K562 (cell line): ENCODE results near the gene PRDM15. TPM values are rescaled to one million over a fixed set of nuclear protein-coding genes. Genes with fewer than 3 reads are reported as not detected.
A peak's percentile ranks its signal among the peaks of the same experiment; 100 is the strongest.

Source experiments
- ASH1L ChIP-seq: fragments of 450-650 bp; IDR thresholded peaks from 2 replicates; pipeline ENCODE4 v1.6.1; 2018; ENCODE audit warnings: borderline replicate concordance, mild to moderate bottlenecking, low read depth; ENCODE audit not compliant: partially characterized antibody
- CBX2 ChIP-seq: fragments of 200-600 bp; sonication (generic); IDR thresholded peaks from one replicate; pipeline ENCODE4 v1.6.1; 2012; ENCODE audit warnings: mild to moderate bottlenecking, low read length, inconsistent platforms; ENCODE audit not compliant: insufficient read depth, poor library complexity, severe bottlenecking
- DMBX1 ChIP-seq: fragments of 250-450 bp; sonication (Bioruptor Pico); IDR thresholded peaks from 2 replicates; pipeline ENCODE4 v1.8.0; 2022; ENCODE audit warnings: inconsistent platforms, mild to moderate bottlenecking, moderate library complexity, borderline replicate concordance
- NR1H2 ChIP-seq: sonication (generic); formaldehyde crosslinking; IDR thresholded peaks from 2 replicates; pipeline ENCODE4 v1.4.0; 2020; ENCODE audit warnings: mild to moderate bottlenecking, missing genetic modification reagents
- NRF1 ChIP-seq, 2 experiments: fragments of 450-650 bp; IDR thresholded peaks in 1 of 2; conservative IDR thresholded peaks in 1 of 2; 2 replicates each; pipeline ENCODE4 v1.6.1; 2014; ENCODE audit warnings: mild to moderate bottlenecking in 2 of 2
- RCOR1 ChIP-seq, 2 experiments: IDR thresholded peaks; 2 replicates each; pipeline ENCODE4 v1.6.1; 2012; ENCODE audit warnings: low read depth in 2 of 2, low read length in 2 of 2, borderline replicate concordance in 1 of 2, improper control_type of control experiment in 1 of 2
- RUNX1 ChIP-seq: sonication (generic); IDR thresholded peaks from 2 replicates; pipeline ENCODE4 v1.6.1; 2016; ENCODE audit warnings: antibody characterized with exemption, low read depth
- SMARCA4 ChIP-seq: fragments of 450-650 bp; IDR thresholded peaks from 2 replicates; pipeline ENCODE4 v1.6.1; 2016
- SREBF1 ChIP-seq: fragments of 150-350 bp; IDR thresholded peaks from 2 replicates; pipeline ENCODE4 v1.6.1; 2014; ENCODE audit warnings: antibody characterized with exemption, low read depth, low read length, borderline replicate concordance
- ZFP30 ChIP-seq: fragments of 250-450 bp; sonication (Bioruptor Pico); IDR thresholded peaks from 2 replicates; pipeline ENCODE4 v1.8.0; 2022; ENCODE audit warnings: moderate library complexity, mild to moderate bottlenecking, inconsistent platforms, borderline replicate concordance
- ZNF699 ChIP-seq: fragments of 250-450 bp; sonication (Bioruptor Pico); IDR thresholded peaks from 2 replicates; pipeline ENCODE4 v1.8.0; 2021; ENCODE audit warnings: mild to moderate bottlenecking, moderate library complexity; ENCODE audit not compliant: insufficient replicate concordance
- polyA plus RNA-seq, 8 experiments: library from polyadenylated mRNA; depleted of rRNA in 4 of 8; stranded (reverse) in 5 of 8; unstranded in 3 of 8; fragments of >200 nt; fragmentation: Nextera tagmentation in 2 of 8; fragmentation: Illumina TruSeq in 1 of 8; extraction: Ambion mirVana in 2 of 8; extraction: Trizol in 1 of 8; gene quantifications; 2 replicates each; pipeline versions ENCODE4 v1.2.1 to v1.2.3, GENCODE V29; 2011 to 2014; ENCODE audit warnings: inconsistent platforms in 1 of 8, missing spikeins in 1 of 8
- total RNA-seq, 7 experiments: library from RNA; depleted of rRNA in 6 of 7; stranded (reverse); fragments of >200 nt in 6 of 7; fragmentation: Illumina TruSeq in 2 of 7; extraction: Trizol in 2 of 7; gene quantifications; 2 replicates each; pipeline versions ENCODE4 v1.2.1 to v1.2.3, GENCODE V29; 2011 to 2021; ENCODE audit warnings: low replicate concordance in 1 of 7
- TF ChIP-seq, protein P1 (sequence below): fragments of 450-650 bp; conservative IDR thresholded peaks from 2 replicates; pipeline ENCODE4 v1.6.1; 2016; ENCODE audit warnings: missing genetic modification characterization, low read depth, mild to moderate bottlenecking, missing compliant biosample characterization, moderate library complexity
- TF ChIP-seq, protein P2 (sequence below): fragments of 450-650 bp; formaldehyde crosslinking; IDR thresholded peaks from 2 replicates; pipeline ENCODE4 v1.4.0; 2020; ENCODE audit warnings: mild to moderate bottlenecking, moderate library complexity

PRDM15 gene
- total and polyA plus RNA-seq, 9 of the 15 experiments (the other 6 are each of a cell fraction or from before 2014, with no cell fraction given), result 0.93 to 9.2 (median 6.2) TPM

DNA sequence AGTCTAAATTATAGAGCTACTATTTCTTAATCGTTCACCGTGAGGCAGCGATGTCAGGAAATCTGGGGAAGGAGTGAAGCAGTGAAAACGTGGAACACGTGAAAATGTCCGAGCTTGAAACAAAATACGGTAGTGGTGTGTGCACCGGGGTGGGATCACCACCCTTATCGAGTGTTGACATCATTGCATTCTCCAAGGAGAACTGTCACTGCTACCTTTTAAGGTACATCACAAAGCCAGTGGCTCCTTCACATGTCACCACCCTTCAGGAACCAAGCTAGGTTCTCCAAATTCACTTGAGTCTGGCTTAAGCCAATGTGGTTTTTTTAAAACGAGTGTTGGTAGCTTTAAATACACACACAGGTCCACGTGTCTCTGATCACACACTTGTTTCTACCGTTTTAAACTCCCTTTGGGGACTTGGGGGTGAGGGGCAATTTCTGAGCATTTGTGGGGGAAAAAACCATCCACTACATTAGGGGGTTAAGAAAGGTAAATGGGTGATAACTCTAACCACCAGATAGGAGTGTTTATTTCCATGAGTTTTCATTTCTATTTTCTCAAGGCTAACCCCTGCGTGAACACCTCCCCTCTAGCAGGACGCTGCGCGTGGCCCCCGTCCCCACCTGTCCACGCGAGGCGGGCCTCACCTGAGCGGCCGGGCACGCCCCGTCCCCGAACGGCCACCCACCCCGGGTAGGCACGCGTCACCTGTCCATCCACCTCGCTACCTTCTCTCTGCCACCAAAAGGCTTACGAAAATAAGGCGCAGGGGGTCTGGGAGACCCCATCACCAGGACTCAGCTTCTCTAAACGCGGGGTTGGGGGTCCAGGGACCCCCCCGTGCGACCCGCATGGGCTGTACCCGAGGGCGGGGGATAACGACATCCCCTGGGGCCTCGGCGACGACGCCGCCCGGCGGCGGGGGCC is 978 bp downstream of the PRDM15 start (continued):
- TF ChIP-seq ZNF699 (no peak), SMARCA4 (peak; percentile 26; the same call in 1 of the 2 replicates), RCOR1 (IDR thresholded peaks at IDR 0.05; ENCODE audit: borderline replicate concordance in 1 of 2, low read depth in 2 of 2, low read length in 2 of 2) (0 out of 4 replicates have a peak, but pooled peaks of 1 of the 2 experiments have one; percentile 33), DMBX1 (CRISPR knock-in tag) (no peak), ASH1L (no peak), ZFP30 (CRISPR knock-in tag) (no peak), NR1H2 (no peak), CBX2 (no peak), RUNX1 (no peak), SREBF1 (no peak), NRF1 (conservative IDR thresholded peaks at IDR 0.05 in 1 of 2, IDR thresholded peaks at IDR 0.05 in 1 of 2) (no peak)
- TF ChIP-seq, protein P1, sequence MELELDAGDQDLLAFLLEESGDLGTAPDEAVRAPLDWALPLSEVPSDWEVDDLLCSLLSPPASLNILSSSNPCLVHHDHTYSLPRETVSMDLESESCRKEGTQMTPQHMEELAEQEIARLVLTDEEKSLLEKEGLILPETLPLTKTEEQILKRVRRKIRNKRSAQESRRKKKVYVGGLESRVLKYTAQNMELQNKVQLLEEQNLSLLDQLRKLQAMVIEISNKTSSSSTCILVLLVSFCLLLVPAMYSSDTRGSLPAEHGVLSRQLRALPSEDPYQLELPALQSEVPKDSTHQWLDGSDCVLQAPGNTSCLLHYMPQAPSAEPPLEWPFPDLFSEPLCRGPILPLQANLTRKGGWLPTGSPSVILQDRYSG, result no peak
- TF ChIP-seq, protein P2, sequence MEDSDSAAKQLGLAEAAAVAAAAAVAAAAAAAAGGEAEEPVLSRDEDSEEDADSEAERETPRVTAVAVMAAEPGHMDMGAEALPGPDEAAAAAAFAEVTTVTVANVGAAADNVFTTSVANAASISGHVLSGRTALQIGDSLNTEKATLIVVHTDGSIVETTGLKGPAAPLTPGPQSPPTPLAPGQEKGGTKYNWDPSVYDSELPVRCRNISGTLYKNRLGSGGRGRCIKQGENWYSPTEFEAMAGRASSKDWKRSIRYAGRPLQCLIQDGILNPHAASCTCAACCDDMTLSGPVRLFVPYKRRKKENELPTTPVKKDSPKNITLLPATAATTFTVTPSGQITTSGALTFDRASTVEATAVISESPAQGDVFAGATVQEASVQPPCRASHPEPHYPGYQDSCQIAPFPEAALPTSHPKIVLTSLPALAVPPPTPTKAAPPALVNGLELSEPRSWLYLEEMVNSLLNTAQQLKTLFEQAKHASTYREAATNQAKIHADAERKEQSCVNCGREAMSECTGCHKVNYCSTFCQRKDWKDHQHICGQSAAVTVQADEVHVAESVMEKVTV (CRISPR knock-in tag), result no peak
